Measurements from ENCODE around the gene PPFIBP2.

- TF ChIP-seq CTCF (IDR thresholded peaks at IDR 0.05; ENCODE audit: low read length): no peak
- no peak for TF ChIP-seq EZH2 (optimal IDR thresholded peaks at IDR 0.05; ENCODE audit: low read depth, low read length)
These were observed 89.4 kb downstream of the PPFIBP2 start for GRCh38 chr11:7603031-7603781.
